DMS153 treated with DMSO at 0.1 percent for 48 hours (cell line): ENCODE data around the gene NTN3.

ENCODE experiments used
- DNase-seq: peaks from one replicate; lab custom pipeline; 2025; ENCODE audit not compliant: unreplicated experiment; lab: John Stamatoyannopoulos, UW

Gene NTN3

GRCh38 chr16:2465653-2466415 lies 5.3 kb upstream of the NTN3 start:
- no peak for DNase-seq

- DNase-seq = no peak
These were observed 4.2 kb upstream of the NTN3 start for GRCh38 chr16:2466667-2467527.

- peak; percentile 73 for DNase-seq
These were observed 3.4 kb upstream of the NTN3 start for GRCh38 chr16:2467528-2468232.

- DNase-seq = peak; percentile 76
These were observed 2.8 kb upstream of the NTN3 start for GRCh38 chr16:2468233-2468724.

- DNase-seq = peak; percentile 96
These were observed 2.2 kb upstream of the NTN3 start for GRCh38 chr16:2468725-2469398.

GRCh38 chr16:2469399-2470233 lies 1.5 kb upstream of the NTN3 start:
- DNase-seq = peak; percentile 36

GRCh38 chr16:2470234-2470601 lies 879 bp upstream of the NTN3 start:
- no peak for DNase-seq

GRCh38 chr16:2470603-2471015 lies 488 bp upstream of the NTN3 start:
- peak; percentile 32 for DNase-seq

GRCh38 chr16:2471653-2472487 lies 773 bp downstream of the NTN3 start:
- no peak for DNase-seq

GRCh38 chr16:2472488-2472864 lies 1.4 kb downstream of the NTN3 start:
- no peak for DNase-seq

GRCh38 chr16:2472885-2473445 lies 1.9 kb downstream of the NTN3 start:
- DNase-seq = no peak

- no peak for DNase-seq
These were observed 2.4 kb downstream of the NTN3 start for GRCh38 chr16:2473446-2473926.

- DNase-seq = no peak
These were observed 3.1 kb downstream of the NTN3 start for GRCh38 chr16:2473999-2474876.

- peak; percentile 29 for DNase-seq
These were observed 3.8 kb downstream of the NTN3 start, which contains the start of gene TBC1D24 for GRCh38 chr16:2474877-2475412. Gene TBC1D24, plus strand, starts transcription at chr16:2475127. Its CDS starts 21,022 bp downstream, at chr16:2496149.

GRCh38 chr16:2475413-2476344 lies 4.6 kb downstream of the NTN3 start:
- no peak for DNase-seq

GRCh38 chr16:2476345-2476720 lies 5.2 kb downstream of the NTN3 start:
- DNase-seq = no peak
